Naive thymus-derived CD8-positive, alpha-beta T cell (primary cell): ENCODE data around the gene PLOD1. TPM values are rescaled to one million over a fixed set of nuclear protein-coding genes. Genes with fewer than 3 reads are reported as not detected.
A peak's percentile ranks its signal among the peaks of the same experiment; 100 is the strongest.

Source experiments
- ATAC-seq, 2 donors: fragments of 150-1000 bp; cut with Tn5 transposase in 1 of 2; sonication (Bioruptor Pico), chemical (Tn5 transposase) in 1 of 2; 1 replicate in 1 of 2; 2 replicates in 1 of 2; pipeline ENCODE4 v1.10.0; 2021; ENCODE audit warnings: mild to moderate bottlenecking in 2 of 2, moderate library complexity in 2 of 2
- POLR2A ChIA-PET: fragments of 350-600 bp; sonication (Branson Sonifier 250); formaldehyde crosslinking; loops from one replicate; lab custom pipeline; 2021; ENCODE audit warnings: antibody characterized with exemption; lab: Charles Lee
- DNase-seq, 10 donors: peaks; one replicate each; pipeline versions ENCODE4 v3.0.0 to v3.0.0-alpha.2; 2020 to 2022
- H3K27ac Mint-ChIP-seq, 10 donors: one replicate each; pipeline ENCODE4 v1.8.0; 2020 to 2022; ENCODE audit warnings: mild to moderate bottlenecking in 10 of 10, mixed read lengths in 10 of 10, moderate library complexity in 4 of 10, inconsistent platforms in 1 of 10
- H3K27me3 Mint-ChIP-seq, 5 donors: one replicate each; pipeline ENCODE4 v1.8.0; 2021 to 2022; ENCODE audit warnings: mixed read lengths in 5 of 5
- H3K36me3 Mint-ChIP-seq, 3 donors: one replicate each; pipeline ENCODE4 v1.8.0; 2020 to 2022; ENCODE audit warnings: mixed read lengths in 3 of 3, mild to moderate bottlenecking in 2 of 3, inconsistent platforms in 1 of 3
- H3K4me1 Mint-ChIP-seq, 4 donors: one replicate each; pipeline ENCODE4 v1.8.0; 2021 to 2022; ENCODE audit warnings: mixed read lengths in 4 of 4
- H3K4me3 Mint-ChIP-seq, 10 donors: one replicate each; pipeline ENCODE4 v1.8.0; 2020 to 2022; ENCODE audit warnings: mild to moderate bottlenecking in 10 of 10, mixed read lengths in 10 of 10, moderate library complexity in 6 of 10, inconsistent platforms in 1 of 10
- H3K9me3 Mint-ChIP-seq, 9 donors: one replicate each; pipeline ENCODE4 v1.8.0; 2020 to 2022; ENCODE audit warnings: mixed read lengths in 9 of 9, mild to moderate bottlenecking in 3 of 9, inconsistent platforms in 1 of 9, moderate library complexity in 1 of 9
- polyA plus RNA-seq, 3 donors: library from polyadenylated mRNA; unstranded; fragments of 300-500 nt; fragmentation: Illumina TruSeq; gene quantifications; one replicate each; pipeline ENCODE4 v1.2.3, GENCODE V29; 2021
- total RNA-seq, 8 experiments: library from RNA in 2 of 8; stranded (reverse) in 2 of 8; gene quantifications; one replicate each; pipeline ENCODE4 v1.2.3 and lab custom pipeline; 2021 to 2026

The PLOD1 gene
- total and polyA plus RNA-seq, 5 experiments from 2014 or later = 4.5 to 7.9 (median 5.0) TPM

DNA sequence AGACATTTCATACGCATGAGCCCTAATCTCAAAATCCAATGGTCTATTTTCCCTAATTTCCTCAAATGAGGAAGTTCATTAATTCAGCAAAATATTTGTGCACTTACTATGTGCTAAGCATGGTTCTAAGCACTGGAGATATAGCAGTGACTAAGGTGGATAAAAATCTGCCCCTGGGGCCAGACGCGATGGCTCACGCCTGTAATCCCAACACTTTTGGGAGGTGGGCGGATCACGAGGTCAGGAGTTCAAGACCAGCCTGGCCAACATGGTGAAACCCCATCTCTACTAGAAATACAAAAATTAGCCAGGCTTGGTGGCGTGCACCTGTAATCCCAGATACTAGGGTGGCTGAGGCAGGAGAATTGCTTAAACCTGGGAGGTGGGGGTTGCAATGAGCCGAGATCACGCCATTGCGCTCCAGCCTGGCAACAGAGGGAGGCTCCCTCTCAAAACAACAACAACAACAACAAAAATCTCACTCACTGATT, 80.5 kb downstream of the PLOD1 start:
- Mint-ChIP-seq H3K4me3 (no peak overlapping the region), H3K36me3 (peaks cover 0 to 30% (median 3%) of the 10 kb centered on the region in 3 donors), H3K27me3 (peaks cover 0 to 2% (median 0%) of the 10 kb centered on the region in 5 donors), H3K27ac (peak overlapping the region in 1 of 10 donors; percentile 39), H3K9me3 (no peaks in the 10 kb centered on the region), H3K4me1 (peaks cover 3 to 8% (median 7%) of the 10 kb centered on the region in 4 donors)
- ATAC-seq (no peak), DNase-seq (peak in 1 of 10 donors; percentile 36)
- POLR2A ChIA-PET = no interaction called here

GRCh38 chr1:12015499-12015898, 81.0 kb downstream of the PLOD1 start:
- H3K9me3 Mint-ChIP-seq = no peaks in the 10 kb centered on the region
- H3K4me1 Mint-ChIP-seq = peaks cover 6 to 12% (median 10%) of the 10 kb centered on the region in 4 donors
- H3K4me3 Mint-ChIP-seq = no peak overlapping the region
- POLR2A ChIA-PET = interaction anchor here (0.7 kb wide), 1 partner anchor 624 kb away, joined by 3 read pairs; no protein-coding TSS in a partner anchor
- DNase-seq (peak in 1 of 10 donors; percentile 4), ATAC-seq (no peak)
- H3K27me3 Mint-ChIP-seq = peaks cover 0 to 2% (median 0%) of the 10 kb centered on the region in 5 donors
- H3K27ac Mint-ChIP-seq = no peak overlapping the region
- peaks cover 0 to 25% (median 3%) of the 10 kb centered on the region in 3 donors for H3K36me3 Mint-ChIP-seq

- Mint-ChIP-seq H3K27me3 (peaks cover 0 to 2% (median 0%) of the 10 kb centered on the region in 5 donors), H3K36me3 (peaks cover 0 to 18% (median 3%) of the 10 kb centered on the region in 3 donors), H3K4me3 (no peak overlapping the region), H3K27ac (no peak overlapping the region), H3K4me1 (peaks cover 6 to 15% (median 10%) of the 10 kb centered on the region in 4 donors), H3K9me3 (no peaks in the 10 kb centered on the region)
- peak in 1 of 10 donors; percentile 8 for DNase-seq
- POLR2A ChIA-PET = interaction anchor here (1.3 kb wide), 1 partner anchor 108 kb away, joined by 3 read pairs; no protein-coding TSS in a partner anchor
- ATAC-seq = no peak
Measured at GRCh38 chr1:12016182-12016581, 81.7 kb downstream of the PLOD1 start.

GRCh38 chr1:12019858-12020509, 85.5 kb downstream of the PLOD1 start:
- H3K9me3 Mint-ChIP-seq = no peaks in the 10 kb centered on the region
- H3K36me3 Mint-ChIP-seq = peaks cover 0 to 21% (median 9%) of the 10 kb centered on the region in 3 donors
- peak overlapping the region in 7 of 10 donors; percentile 46 to 93 (median 56) for H3K27ac Mint-ChIP-seq
- POLR2A ChIA-PET = interaction anchor here (0.6 to 3.3 kb wide), 4 partner anchors 11 to 111 kb away, joined by 3 to 34 read pairs (median 10); partner anchors contain the start of gene MFN2
- peaks cover 0 to 2% (median 0%) of the 10 kb centered on the region in 5 donors for H3K27me3 Mint-ChIP-seq
- peaks cover 3 to 26% (median 14%) of the 10 kb centered on the region in 4 donors for H3K4me1 Mint-ChIP-seq
- DNase-seq = peak in 2 of 10 donors; percentile 8 to 10
- peak overlapping the region; percentile 76 to 93 (median 87) for H3K4me3 Mint-ChIP-seq
- no peak for ATAC-seq

DNA sequence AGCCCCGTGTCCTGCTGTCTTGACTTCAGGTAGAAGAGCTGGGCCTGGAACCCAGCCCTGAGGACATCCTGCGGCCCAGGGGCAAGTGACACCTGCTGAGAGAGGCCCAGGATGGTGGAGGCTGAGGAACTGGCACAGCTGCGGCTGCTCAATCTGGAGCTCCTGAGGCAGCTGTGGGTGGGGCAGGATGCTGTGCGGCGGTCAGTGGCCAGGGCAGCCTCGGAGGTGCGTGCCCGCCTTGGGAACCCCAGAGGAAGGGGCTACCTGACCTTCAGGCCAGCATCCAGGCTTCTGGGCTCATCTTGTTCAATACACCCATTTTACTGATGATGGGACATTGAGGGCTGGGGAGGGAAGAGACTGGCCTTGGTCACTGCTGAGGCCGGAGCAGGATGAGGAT, 87.1 kb downstream of the PLOD1 start:
- H3K4me3 Mint-ChIP-seq = peak overlapping the region in 3 of 10 donors; percentile 12 to 65 (median 14)
- peak in 1 of 10 donors; percentile 32 for DNase-seq
- no peaks in the 10 kb centered on the region for H3K9me3 Mint-ChIP-seq
- H3K27me3 Mint-ChIP-seq = peaks cover 0 to 2% (median 0%) of the 10 kb centered on the region in 5 donors
- peak overlapping the region in 2 of 10 donors; percentile 40 to 63 for H3K27ac Mint-ChIP-seq
- H3K36me3 Mint-ChIP-seq = peaks cover 0 to 32% (median 15%) of the 10 kb centered on the region in 3 donors
- POLR2A ChIA-PET = interaction anchor here (0.6 to 1.0 kb wide), 2 partner anchors 93 to 114 kb away, joined by 4 read pairs; no protein-coding TSS in a partner anchor
- ATAC-seq = no peak
- peaks cover 5 to 31% (median 14%) of the 10 kb centered on the region in 4 donors for H3K4me1 Mint-ChIP-seq

- Mint-ChIP-seq H3K27ac (peak overlapping the region in 1 of 10 donors; percentile 63), H3K4me3 (peak overlapping the region in 2 of 10 donors; percentile 14 to 65), H3K27me3 (peaks cover 0 to 2% (median 0%) of the 10 kb centered on the region in 5 donors), H3K4me1 (peaks cover 5 to 31% (median 14%) of the 10 kb centered on the region in 4 donors), H3K9me3 (no peaks in the 10 kb centered on the region), H3K36me3 (peaks cover 0 to 37% (median 15%) of the 10 kb centered on the region in 3 donors)
- DNase-seq (peak in 1 of 10 donors; percentile 58), ATAC-seq (no peak)
- POLR2A ChIA-PET = interaction anchor here (1.0 kb wide), 1 partner anchor 114 kb away, joined by 4 read pairs; no protein-coding TSS in a partner anchor
Measured at GRCh38 chr1:12022036-12022435, 87.5 kb downstream of the PLOD1 start.

Other genes starting within 250 kb of the PLOD1 start
- gene DRAXIN, start 243.0 kb upstream of the PLOD1 start, total RNA-seq = under 1 TPM; 0.22 to 0.29 TPM
- under 1 TPM; 0.07 to 0.29 (median 0.14) TPM for gene DRAXIN, start 243.0 kb upstream of the PLOD1 start, polyA plus RNA-seq
- gene AGTRAP, start 198.6 kb upstream of the PLOD1 start, total RNA-seq = 10 to 100 TPM; 16.7 to 19.3 TPM
- 100 to 1,000 TPM in 1 of 3 donors, 10 to 100 TPM in 2; 57.3 to 106 (median 90.0) TPM for gene AGTRAP, start 198.6 kb upstream of the PLOD1 start, polyA plus RNA-seq
- not detected for gene C1orf167, start 172.5 kb upstream of the PLOD1 start, total RNA-seq
- not detected for gene C1orf167, start 172.5 kb upstream of the PLOD1 start, polyA plus RNA-seq
- 10 to 100 TPM; 63.9 to 71.7 TPM for gene MTHFR, start 128.8 kb upstream of the PLOD1 start, total RNA-seq
- gene MTHFR, start 128.8 kb upstream of the PLOD1 start, polyA plus RNA-seq = 1 to 10 TPM; 3.7 to 9.5 (median 8.0) TPM
- 10 to 100 TPM; 26.8 to 31.8 TPM for gene CLCN6, start 128.5 kb upstream of the PLOD1 start, total RNA-seq
- gene CLCN6, start 128.5 kb upstream of the PLOD1 start, polyA plus RNA-seq = 1 to 10 TPM; 1.2 to 2.8 (median 2.1) TPM
- not detected for gene NPPA, start 86.9 kb upstream of the PLOD1 start, total RNA-seq
- gene NPPA, start 86.9 kb upstream of the PLOD1 start, polyA plus RNA-seq = not detected
- not detected for gene NPPB, start 75.8 kb upstream of the PLOD1 start, total RNA-seq
- not detected for gene NPPB, start 75.8 kb upstream of the PLOD1 start, polyA plus RNA-seq
- 10 to 100 TPM; 26.8 to 27.9 TPM for gene KIAA2013, start 8.3 kb upstream of the PLOD1 start, total RNA-seq
- gene KIAA2013, start 8.3 kb upstream of the PLOD1 start, polyA plus RNA-seq = 10 to 100 TPM; 19.6 to 51.6 (median 38.0) TPM
- 10 to 100 TPM; 47.1 to 49.9 TPM for gene MFN2, start 45.7 kb downstream of the PLOD1 start, total RNA-seq
- gene MFN2, start 45.7 kb downstream of the PLOD1 start, polyA plus RNA-seq = 10 to 100 TPM; 29.1 to 38.0 (median 29.5) TPM
- gene MIIP, start 84.8 kb downstream of the PLOD1 start, total RNA-seq = 10 to 100 TPM; 31.1 to 32.4 TPM
- gene MIIP, start 84.8 kb downstream of the PLOD1 start, polyA plus RNA-seq = 10 to 100 TPM; 19.9 to 26.3 (median 22.1) TPM
- gene TNFRSF8, start 128.6 kb downstream of the PLOD1 start, total RNA-seq = not detected
- gene TNFRSF8, start 128.6 kb downstream of the PLOD1 start, polyA plus RNA-seq = not detected
- 10 to 100 TPM; 16.5 to 18.4 TPM for gene TNFRSF1B, start 232.3 kb downstream of the PLOD1 start, total RNA-seq
- 10 to 100 TPM; 19.7 to 64.6 (median 21.8) TPM for gene TNFRSF1B, start 232.3 kb downstream of the PLOD1 start, polyA plus RNA-seq